Measurements from ENCODE around the gene CSRP1.
A peak's percentile ranks its signal among the peaks of the same experiment; 100 is the strongest.
"Not testable (repeated sequence)": the region's sequence is repeated elsewhere in the genome, so short reads cannot be mapped to it uniquely, and the experiment has no call there.

Gene CSRP1

GRCh38 chr1:201475915-201476669 lies 30.8 kb downstream of the CSRP1 start:
- DNase-seq = no peak

- no peak for DNase-seq
Observed at GRCh38 chr1:201475130-201475529, 31.8 kb downstream of the CSRP1 start.

GRCh38 chr1:201473296-201473695 lies 33.6 kb downstream of the CSRP1 start:
- DNase-seq = no peak

GRCh38 chr1:201472321-201472720 lies 34.6 kb downstream of the CSRP1 start:
- not testable (repeated sequence) for DNase-seq

DNA sequence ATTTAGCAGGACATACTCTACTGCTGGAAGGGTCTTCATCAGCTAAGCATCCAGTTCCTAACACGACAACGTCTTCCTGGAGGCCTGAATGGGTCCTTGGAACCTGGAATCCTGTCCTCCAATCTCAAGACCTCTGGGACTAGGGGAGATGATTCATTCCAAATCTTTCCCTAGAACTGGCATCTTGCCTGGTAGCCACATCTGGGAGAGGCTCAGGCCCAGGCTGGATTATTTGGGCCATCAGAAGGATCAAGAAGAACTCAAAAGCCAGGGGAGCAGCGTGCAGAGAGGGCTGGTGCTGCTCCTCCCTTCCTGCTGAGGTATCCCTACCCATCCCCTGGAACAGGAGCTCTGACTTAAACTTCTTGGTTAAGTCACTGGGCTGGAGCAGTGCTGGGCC lies 35.2 kb downstream of the CSRP1 start:
- no peak for DNase-seq

GRCh38 chr1:201470581-201470980 lies 36.3 kb downstream of the CSRP1 start:
- DNase-seq = no peak

- DNase-seq = no peak
Observed at GRCh38 chr1:201469645-201470074, 37.3 kb downstream of the CSRP1 start.

DNA sequence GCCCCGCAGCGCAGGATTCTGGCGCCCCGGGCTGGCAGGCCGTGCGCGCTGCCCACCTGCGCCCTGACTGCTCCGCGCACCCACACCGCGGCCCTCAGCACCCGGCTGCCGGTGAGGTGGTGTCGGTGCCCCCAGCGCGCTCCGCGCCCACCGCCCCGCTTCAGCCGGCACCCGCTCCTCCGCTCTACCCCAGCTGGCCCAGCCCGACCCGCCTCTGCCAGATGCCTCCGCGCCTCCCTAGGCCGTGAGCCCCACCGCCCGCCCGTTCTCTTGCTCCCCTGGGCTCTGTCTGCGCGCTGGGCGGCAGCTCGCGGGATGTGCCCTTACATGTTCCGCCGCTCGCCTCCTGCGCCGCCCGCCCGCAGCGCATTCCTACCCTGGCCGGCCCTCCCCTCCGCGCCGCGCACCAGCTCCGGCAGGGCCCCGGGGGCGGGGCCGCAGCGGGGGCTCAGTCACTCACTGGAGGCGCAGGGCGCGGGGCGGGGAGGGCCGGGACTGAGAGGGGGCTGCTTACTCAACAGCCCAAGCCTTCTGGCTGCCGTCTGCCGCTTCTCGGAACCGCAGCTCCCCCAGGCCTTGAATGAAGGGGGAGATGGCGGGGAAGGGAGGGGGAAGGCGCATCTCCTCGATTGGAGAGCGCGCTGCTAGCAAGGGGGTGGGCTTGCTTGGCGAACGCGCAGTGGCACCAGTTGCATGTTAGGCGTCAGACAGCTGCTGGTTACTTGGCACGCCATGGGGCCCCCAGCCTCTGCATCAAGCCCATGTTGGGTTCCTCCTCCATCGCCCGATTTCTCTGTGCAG lies 37.9 kb downstream of the CSRP1 start, which contains the start of gene PHLDA3:
Gene PHLDA3, minus strand, starts transcription at position 345 of the 801 bp plus-strand sequence. CDS start 402 bp downstream, outside the sequence.
- peak; percentile 74 for DNase-seq

DNA sequence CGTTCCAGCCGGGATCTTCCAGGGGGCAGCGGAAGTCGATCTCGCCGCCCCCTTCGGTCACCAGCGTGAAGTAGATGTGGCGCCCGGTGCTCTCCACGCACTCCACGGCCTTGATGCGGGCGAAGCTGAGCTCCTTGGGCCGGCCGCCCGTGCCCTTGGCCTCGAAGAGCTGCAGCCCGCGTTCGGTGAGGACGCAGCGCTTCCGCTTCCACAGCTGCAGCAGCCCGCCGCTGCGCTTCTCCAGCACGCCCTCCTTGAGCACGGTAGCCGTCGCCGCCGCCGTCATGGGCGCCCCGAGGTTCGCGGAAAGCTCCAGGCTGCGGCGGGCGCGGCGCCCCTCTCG lies 38.5 kb downstream of the CSRP1 start:
- no peak for DNase-seq

GRCh38 chr1:201466492-201466891 lies 40.4 kb downstream of the CSRP1 start:
- no peak for DNase-seq

- no peak for DNase-seq
Observed at GRCh38 chr1:201465698-201466290, 41.1 kb downstream of the CSRP1 start.

DNA sequence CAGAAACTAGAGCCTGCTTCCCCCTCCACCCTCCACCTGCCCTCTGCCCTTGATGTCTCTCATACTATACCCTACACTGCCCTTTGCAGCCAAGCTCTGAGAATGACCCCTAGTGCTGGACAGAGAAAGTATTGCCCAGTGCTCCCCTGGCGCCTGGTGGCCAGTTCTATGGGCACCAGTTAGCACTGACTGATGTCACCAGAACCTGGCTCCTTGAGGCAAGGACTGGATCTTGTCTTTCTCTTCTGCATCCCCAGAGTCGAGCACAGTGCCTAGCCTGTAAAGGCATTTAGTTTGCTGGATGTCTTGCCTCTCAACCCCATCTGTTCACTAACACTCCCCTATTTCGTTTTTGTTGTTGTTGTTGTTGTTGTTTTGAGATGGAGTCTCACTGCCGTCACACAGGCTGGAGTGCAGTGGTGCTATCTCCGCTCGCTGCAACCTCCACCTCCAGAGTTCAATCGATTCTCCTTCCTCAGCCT lies 43.8 kb downstream of the CSRP1 start:
- DNase-seq = no peak

- no peak for DNase-seq
Observed at GRCh38 chr1:201461645-201462441, 45.1 kb downstream of the CSRP1 start.

- no peak for DNase-seq
Observed at GRCh38 chr1:201460814-201461644, 45.9 kb downstream of the CSRP1 start.

DNA sequence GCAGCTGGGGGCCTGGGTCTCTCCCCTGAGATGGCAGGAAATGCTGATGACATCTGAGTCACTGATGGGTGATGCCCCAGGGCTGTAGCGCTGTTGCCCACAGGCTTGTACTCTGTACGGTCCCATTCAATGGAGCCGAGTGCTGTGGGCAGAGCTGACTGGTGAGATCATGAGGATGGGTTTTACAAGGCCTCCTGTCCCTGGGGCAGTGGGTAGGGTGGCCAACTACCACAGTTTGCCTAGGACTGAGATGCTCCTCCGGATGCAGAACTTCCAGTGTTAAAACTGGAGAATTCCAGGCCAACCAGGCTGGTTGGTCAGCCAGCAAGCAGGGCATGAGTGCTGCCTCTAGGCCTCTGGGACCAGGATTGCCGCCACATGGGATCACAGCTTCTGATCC lies 47.1 kb downstream of the CSRP1 start:
- no peak for DNase-seq

GRCh38 chr1:201459052-201459451 lies 47.9 kb downstream of the CSRP1 start:
- no peak for DNase-seq

DNA sequence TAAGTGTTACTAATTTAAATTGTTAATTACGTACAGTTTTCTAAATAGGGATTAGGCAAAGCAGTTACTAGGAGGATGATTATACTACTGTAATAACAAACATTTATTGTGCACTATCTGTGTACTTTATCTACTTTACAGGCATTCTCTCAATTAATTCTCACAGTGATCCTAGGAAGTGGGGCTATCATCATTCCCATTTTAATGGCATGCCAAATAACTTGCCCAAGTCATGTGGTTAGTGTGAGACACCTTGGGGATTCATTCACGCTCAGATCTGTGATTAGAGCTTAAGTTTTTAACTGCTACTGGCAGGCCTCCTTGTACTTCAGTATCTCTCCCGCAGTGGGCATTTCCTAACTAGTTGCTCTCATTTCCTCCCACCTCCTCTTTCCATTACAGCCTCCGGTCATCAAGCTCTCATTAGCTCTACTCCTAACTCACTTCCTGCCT lies 49.4 kb downstream of the CSRP1 start:
- no peak for DNase-seq

GRCh38 chr1:201456499-201457309 lies 50.2 kb downstream of the CSRP1 start:
- no peak for DNase-seq

DNA sequence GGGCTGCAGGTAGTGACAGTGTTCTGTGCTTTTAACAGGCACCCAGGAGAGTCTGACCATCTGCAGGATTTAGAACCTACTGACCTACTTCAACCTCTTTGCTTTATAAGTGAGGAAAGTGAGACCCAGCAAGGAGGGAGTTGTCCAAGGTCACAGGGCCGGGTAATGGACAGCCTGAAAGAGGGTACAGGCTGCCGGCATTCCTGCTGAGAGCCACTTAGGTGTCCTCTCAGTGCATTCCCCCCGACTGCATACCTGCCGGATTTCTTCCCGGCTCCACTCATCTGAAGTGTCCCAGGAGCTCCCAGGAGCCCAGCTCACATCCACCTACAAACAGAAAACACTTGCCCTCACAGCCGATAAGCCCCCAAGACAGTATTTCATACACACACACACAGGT lies 51.8 kb downstream of the CSRP1 start:
- no peak for DNase-seq

DNA sequence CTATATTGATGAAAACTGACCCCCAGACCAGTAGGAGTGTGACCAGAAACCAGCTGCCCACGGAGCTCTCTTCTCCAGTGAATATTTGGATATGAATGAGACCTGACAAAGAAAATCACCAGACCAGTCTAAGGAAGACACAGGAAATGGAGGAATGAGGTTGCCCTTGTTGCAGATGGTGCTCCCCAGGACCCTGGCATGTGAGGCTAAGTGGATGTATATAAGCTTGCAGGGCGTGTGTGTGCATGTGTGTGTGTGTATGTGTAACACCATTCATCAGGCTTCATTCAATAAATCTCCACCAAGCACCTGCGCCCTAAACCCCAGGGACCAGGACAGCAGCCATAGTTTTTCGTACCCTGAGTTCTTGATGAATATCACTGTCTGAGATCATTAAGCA lies 52.3 kb downstream of the CSRP1 start:
- no peak for DNase-seq

GRCh38 chr1:201452866-201453265 lies 54.1 kb downstream of the CSRP1 start:
- DNase-seq = no peak
